8988T (cell line): Measurements from ENCODE around the gene BANK1.
"Not testable (repeated sequence)": the region's sequence is repeated elsewhere in the genome, so short reads cannot be mapped to it uniquely, and the experiment has no call there.

Experiments used
- DNase-seq: peaks from one replicate; pipeline ENCODE4 v3.0.0; 2011

Gene BANK1

DNA sequence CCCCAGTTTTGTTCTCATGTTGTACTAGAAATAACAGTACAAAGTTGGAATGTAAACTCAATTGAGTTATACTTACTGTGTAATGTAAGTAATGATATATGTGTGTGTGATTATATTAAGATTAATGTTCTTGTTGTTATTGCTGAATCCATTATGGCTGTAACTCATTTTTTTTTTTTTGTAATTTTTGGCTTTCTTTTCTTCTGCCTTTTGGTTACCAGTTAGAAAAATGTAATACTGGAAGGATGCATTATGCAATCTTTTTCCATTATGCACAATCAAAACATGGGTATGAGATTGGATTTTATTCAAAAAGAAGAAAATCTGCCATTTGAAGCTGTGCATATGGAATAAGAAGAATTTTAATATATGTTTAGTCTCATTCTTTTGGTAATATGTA is 34.0 kb downstream of the BANK1 start:
- DNase-seq = no peak

DNA sequence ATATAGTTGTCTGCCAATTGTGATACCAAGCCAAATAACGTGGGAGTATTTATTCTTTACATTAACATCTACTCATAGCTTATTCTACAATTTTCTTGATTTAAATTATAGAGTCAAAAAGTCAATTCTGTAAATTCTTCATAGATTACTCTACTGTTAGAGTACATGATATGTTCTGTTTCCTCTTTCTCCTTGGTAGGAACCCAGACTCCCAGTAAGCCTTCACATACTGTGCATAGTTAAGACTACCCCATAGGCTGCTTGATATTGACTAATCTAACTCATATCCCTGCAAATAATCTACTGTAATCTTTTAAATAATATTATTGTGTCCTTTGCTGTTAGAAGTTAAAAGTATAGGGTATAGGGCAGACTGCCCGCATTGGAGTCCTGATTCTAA is 35.4 kb downstream of the BANK1 start:
- DNase-seq = no peak

DNA sequence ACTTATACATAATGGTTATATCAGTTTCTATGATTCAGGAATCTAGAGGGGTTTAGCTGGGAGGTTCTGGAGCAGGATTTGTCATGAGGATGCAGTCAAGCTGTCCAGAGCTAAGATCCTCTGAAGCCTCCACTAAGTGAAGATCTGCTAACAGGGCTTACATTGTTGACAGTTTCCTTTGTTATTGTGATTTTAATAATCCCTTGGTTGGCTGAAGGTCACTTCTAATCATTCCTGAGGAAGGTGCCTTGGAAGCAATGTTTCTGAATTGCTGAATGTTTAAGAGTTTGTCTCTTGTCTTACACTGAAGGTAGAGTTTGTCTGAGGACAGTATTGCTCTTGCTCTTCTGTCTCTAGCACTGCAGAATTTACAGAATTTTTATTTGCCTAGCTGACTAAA is 41.3 kb downstream of the BANK1 start:
- DNase-seq = no peak

DNA sequence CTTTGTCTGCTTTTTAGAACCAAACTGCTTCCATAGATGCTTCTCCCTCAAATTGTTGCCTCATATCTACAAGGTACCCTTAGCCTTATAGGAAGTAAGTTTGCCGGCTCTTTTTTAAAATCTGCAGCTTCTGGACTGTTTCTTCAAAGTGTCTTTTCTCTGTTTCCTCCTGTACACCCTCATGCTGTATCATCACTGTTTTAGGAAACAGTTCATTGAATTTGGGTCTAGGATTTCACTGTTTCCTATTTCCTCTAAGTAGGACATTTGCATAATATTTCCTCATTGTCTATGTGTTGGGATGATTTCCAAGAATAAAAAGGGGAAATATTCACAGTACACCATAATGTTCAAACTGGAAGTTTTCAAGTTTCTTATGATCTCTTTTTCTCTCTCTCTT is 43.0 kb downstream of the BANK1 start:
- no peak for DNase-seq

DNA sequence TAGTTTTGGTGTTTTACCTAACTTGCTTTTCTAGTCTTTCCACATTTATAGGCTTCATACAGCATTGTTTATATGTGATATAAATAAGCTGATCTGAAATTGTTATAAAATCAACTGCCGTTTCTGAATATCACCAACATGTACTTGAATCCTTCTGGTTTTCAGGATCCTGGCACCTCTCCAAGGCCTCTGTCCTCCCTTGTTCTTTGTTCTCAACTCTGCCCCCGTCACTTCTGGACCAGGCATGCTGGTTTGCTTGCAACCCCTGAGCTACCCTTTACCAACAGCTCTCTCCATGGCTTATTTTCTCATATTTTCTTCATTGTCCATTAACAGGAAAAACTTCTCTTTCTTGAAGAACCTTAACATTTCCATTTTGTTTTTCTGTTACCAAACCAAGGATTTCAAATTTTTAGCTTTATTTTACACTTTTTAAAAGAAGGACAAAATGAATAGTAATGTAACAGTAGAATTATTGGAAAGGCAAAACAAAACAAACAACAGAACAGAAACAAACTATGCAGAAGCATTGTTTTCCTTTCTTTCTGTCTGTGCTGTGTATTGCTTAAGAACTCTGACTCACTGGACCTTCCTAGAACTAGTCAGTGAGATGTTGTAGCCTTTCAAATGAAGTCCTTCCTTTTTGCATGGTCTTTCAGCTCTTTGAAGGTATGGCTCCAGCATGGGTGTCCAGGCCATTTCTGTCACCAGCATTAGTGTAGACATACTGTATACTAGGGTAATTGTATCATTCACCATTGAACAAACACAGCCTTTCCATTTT is 44.8 kb downstream of the BANK1 start:
- DNase-seq = no peak

DNA sequence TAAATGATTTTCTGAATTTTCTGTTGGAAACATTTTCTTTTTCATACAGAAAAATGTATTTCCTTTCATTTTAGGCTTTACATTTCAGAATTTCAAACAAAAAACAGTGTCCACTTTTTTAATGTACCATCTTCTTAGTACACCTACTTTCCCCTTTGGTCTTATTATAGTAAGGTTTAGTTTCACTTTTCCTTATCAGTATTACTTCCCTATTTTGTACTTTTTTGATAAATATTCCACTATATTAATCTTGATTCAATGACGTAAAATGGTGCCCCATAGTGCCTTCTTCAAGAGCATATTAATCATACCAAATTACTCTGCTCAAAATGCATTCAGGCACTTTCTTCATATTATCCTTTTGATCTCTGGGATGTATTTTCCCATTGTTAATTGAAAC is 52.5 kb downstream of the BANK1 start:
- DNase-seq = no peak

DNA sequence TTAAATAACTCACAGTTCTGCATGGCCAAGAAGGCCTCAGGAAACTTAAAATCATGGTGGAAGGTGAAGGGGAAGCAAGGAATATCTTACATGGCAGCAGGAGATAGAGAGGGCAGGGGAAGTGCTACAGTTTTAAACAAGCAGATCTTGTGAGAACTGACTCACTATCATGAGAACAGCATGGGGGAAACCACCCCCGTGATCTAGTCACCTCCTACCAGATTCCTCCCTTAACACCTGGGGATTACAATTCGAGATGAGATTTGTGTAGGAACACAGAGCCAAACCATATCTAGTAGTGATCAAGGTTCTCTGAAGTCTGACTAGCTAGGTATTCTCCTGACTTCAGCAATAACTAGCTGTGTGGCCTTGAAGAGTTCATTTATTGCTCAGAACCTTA is 56.0 kb downstream of the BANK1 start:
- DNase-seq = no peak

DNA sequence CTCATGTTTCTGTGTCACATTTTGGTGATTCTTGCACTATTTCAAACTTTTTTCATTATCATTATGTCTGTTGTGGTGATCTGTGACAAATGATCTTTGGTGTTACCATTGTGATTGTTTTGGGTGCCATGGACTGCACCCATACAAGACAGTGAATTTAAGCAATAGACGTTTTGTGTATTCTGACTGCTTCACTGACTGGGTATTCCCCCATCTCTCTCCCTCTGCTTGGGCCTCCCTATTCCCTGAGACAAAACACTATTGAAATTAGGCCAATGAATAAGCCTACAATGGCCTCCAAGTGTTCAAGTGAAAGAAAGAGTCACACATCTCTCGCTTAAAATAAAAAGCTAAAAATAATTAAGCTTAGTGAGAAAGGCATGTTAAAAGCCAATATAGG is 60.2 kb downstream of the BANK1 start:
- DNase-seq = no peak

DNA sequence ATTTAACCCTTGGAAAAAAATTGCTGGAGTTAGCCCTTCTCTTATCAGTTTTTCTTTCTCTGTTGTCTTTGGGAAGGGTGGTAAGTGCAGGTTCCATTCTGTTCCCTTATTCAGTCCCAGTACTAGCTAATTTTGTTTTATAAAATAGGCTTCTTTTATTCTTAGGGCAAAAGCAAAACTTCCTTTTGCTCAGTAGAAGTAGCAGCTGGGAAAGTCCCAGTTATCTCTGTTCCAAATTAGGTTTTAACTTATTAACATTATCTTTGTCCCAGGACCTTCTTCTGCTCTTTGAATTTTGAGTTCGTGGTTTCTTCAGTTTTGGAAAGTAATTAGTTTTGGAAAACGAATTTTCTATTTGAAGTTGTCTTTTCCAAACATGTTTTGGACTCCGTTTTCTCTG is 61.1 kb downstream of the BANK1 start:
- DNase-seq = no peak

DNA sequence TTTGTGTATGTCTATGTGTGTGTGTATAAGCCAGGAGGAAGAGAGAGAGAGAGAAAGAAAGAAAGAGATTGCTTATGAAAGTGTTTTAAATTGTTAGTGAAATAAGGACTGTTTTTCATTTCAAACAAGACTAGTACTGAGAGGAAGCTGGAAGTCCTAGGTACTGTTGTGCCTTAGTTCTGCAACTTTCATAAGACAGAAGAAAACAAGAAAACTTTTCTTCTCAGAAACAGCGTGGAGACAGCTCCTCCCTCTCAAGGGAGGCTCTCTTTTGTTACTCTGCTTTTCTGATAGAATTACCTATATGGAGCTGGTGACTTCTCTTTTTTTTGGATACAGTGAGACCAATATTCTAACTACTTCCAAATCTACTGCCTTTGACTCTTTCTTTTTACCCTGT is 62.5 kb downstream of the BANK1 start:
- DNase-seq = no peak

DNA sequence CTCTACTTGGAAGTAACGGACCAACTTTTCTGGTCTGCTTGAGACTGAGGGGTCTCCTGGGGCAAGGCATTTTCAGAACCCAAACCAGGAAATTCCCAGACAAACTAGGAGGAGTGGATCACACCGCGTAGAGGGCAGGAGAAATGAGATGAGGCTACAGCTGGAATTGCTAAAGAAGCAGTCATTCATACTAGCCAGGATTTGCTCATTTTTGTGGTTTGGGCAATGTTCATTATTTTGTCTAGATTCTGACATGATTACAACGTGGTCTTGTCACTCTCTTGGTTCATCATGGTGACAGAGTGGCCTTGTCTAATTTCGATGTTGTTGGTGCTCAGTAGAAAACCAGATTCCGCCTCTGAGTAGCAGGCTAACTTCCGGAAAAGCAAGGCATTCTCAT is 63.2 kb downstream of the BANK1 start:
- no peak for DNase-seq

DNA sequence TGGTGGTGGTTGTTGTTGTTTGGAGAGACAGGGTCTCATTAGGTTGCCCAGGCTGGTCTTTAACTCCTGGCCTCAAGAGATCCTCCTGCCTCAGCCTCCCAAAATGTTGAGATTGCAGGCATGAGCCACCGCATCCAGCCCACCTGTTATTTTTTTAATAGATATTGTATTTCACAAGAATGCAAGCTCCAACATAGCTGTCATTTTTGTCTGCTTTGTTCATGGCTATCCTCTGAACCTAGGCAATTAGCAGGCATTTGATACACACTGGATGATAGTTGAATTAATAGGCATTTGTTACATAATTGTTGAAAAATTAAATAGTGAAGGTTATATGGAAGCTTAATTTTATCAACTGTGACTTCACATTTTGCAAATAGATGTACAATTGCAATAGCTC is 64.7 kb downstream of the BANK1 start:
- DNase-seq = no peak

DNA sequence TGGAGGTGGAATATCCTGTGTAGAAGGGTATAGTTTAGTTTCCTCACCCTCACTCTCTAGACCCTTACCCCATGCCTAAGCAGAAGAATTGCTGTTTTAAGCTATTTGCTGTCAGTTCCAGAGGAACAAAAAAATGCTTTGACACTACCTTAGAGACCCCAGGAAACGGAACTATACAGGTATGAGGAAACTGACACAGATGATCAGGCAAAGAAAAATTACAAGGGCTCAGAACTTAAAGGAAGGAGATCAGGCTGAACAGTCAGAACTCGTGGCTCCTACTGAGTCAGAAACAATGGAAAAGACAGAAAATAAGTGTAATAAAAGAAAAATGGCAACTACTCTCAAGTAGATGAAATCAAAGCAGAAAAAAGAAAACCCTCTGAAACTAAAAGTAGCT is 65.6 kb downstream of the BANK1 start:
- DNase-seq = no peak

DNA sequence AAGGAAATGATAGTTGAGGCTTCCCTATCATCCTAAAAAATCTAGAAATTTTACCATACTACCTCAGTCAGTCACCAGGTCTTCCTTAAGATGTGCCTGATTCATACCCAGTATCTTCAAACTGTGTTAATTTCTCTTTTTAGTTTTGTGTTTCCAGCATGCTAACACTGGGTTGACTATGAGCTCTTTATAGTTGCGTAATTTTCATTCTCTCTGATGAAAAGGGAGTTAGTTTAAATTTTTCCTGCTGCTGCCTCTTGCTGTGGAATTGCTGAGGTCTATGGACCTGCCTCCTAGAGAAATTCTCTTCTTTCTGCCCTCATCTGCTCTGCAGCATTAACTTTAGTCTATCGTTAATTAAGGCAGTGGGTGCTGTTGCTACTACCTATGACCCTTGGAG is 66.6 kb downstream of the BANK1 start:
- DNase-seq = no peak

DNA sequence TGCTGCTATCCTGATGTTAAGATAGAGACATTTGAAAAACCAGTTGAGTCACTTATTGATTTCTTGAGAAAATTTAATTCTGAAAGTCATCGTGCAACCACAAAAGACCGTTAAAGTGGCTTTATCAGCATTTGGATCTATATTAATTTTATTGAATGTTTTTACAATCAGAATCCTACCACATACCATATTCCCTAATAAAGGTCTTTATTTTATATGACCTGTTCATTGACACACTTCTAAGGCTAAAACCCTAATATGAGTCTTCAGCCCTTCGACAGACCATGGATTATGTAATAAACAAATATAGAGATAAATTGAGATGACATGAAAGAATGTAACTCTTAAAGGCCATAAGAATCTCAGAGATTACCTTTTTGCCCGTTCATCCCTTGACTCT is 68.1 kb downstream of the BANK1 start:
- no peak for DNase-seq

DNA sequence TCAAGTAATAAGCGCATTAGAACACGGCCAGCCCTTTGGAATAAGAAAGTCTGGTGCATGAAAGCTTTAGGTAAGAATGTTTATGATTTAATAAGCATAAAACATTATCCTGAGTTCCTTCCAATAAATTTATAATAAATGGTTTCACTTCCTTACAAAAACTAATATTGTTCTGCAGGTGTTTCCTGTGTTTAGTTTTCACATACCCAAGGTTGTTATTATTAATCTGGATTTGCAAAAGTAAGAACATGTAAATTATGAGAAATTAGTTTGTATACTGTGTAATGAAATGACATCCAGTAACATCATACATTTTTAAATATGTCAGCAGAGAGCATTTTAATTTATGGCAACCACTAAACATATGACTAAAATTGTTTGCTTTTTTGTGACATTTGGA is 72.1 kb downstream of the BANK1 start:
- DNase-seq = no peak

DNA sequence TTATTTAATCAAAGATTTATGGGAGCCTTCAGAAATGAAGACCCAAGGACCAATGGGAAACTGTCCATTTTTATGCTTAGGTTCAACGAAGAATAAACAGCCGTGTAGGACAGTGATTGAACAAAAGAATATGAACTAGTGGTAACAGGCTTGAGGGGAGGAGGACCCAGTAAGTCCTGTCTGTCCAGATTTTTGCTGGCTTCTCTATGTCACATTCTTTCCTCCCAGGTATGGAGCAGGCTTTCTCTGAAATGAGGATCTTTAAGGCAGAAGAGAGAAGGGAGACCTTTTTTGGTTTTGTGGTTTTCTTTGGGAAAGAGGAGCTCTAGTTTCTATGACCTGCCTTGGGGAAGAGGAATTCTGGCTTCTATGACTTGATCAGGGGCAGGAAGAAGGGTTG is 74.1 kb downstream of the BANK1 start:
- DNase-seq = no peak

DNA sequence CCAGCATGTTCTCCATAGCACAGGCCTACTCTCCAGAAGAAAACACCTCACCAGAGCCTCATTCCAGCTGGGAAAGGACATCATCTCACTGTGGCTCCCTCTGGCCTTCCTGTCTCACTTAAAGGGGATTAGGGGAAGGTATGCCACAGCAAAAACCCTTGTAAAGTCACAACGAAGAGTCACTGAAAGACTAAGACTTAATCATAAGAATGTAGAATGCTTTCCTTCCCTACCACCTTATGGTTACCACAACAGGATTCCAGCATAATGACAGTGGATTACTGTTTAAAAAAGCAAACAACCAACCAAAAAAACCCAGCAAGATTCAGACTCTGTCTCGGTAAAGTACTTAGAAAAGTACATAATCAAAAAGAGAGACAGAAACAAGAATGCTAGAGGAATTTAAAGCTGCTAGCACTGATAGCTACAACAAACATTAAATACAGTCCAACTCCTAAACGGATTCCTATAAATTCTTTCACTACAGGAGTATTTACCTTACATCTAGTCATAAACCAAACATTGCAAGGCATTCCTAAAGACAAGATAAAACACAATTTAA is 75.1 kb downstream of the BANK1 start:
- no peak for DNase-seq

DNA sequence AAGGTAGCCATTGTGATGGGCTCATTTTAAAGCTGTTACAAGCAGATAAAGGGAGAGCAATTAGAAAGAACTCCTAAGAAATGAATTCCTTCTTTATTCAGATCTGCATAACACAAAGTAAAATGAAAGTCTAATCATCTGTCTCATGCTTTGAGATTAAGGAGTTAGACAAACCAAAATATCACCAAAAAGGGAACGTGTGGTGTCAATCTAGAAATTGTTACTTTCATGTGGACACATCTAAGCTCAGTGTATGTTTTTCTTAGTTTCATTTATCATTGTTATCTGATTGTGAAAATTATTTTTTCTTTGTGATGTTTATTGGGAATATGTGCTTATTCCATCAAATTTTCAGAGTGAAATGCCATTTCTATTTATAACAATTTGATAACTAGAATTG is 80.3 kb downstream of the BANK1 start:
- no peak for DNase-seq

DNA sequence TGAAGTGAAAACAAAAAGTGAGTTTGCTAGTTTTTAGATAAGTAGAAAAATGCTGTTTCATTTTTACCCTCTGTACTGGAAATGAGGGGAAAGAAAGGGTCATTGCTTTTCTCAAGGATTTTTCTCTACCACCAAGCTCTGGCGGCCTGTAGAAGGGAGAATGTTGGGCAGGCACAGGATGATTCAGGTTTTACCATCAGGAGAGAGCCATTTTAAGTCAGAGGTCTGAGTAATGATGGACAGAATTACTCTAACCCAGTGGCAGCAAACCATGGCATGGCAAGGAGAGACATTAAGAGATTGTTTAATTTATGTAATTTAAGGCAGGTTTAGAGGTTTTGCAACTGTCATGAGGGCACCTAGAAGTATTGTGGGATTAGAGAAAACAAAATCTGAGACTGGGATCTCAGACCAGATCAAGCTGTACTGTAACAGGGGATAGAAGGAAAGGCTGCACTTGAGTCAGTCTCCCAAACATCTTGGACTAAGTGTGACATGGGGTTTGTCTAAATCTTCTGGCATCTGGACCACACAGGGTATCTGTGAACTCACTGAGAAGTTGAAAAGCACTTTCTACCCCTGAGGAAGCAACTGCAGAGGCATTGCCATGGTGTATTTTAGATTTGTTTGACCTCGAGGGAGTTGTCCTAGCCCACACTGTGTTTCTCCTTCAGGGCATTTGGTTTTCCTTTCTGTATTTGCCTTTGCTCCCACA is 81.6 kb downstream of the BANK1 start:
- DNase-seq = no peak

DNA sequence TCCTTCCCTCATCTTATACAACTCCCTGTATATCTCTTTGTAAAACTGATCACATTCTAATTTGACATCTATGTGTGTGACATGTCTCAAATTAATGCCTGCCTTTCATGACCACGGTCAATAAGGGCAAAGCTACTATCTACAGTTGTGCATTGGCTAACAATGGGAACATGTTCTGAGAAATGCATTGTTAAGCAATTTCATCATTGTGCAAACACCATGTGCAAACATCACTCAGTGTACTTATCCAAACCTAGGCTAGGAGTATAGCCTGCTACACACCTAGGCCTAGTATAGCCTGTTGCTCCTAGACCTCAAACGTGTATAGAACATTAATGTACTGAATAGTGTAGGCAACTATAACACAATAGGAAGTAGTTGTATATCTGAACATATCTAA is 95.0 kb downstream of the BANK1 start:
- no peak for DNase-seq

DNA sequence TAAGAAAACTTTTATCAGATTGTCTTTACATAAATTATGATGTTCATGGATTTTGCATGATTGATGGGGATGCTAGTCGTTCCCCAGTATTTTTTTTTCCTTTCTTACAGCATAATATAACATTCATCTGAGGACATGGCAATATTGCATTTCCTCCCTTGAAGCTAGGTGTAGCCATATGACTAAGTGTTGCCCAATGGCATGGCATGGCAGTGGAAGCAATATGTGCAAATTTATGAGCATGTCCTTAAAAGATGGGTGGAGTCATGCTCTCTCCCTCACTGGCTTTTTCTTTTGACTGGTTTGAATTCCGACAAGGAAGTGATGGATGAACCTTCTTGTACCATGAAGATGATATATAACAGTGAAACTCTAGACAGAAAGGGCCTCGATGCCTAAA is 96.3 kb downstream of the BANK1 start:
- DNase-seq = no peak

DNA sequence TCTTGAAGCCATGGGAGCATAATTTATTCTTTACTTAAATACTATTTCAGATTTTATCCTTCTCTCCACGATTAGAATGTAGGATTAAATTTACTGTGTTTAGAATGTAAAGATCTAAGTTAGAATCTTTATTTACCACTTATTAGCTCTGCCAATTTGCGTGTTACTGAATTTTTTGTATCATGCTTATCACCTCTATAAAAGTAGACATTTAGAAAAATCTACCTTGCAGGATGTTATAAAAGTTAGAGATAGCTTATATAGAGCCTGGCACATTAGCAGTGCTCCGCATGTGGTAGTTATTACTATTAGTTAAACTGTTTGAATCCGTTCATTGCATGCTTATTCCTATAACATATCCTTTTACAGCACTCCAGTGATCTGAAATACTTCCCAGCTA is 97.9 kb downstream of the BANK1 start:
- DNase-seq = no peak

DNA sequence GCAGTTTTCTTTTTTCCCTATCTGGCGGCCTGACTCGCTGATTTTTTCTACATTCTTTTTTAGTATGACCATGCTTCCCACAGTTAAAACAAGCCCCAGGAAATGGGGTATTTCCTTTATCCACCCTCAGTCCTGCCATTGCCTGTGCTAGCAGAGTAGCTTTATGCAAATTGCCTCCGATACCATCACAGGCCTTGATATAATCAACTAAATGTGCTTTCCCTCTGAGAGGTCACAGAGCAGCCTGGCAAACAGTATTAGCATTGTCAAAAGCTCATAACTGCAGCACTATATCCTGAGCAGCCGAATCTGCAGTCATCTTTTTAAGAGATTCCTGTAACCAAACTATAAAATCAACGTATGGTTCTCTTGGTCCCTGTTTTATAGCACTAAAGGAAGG is 115.0 kb downstream of the BANK1 start:
- not testable (repeated sequence) for DNase-seq
